ENCODE data around the gene RBM28. TPM values are rescaled to one million over a fixed set of nuclear protein-coding genes. Genes with fewer than 3 reads are reported as not detected.

RBM28 gene
- polyA plus RNA-seq, 1 donor from 2014 or later = 18.9 TPM

DNA sequence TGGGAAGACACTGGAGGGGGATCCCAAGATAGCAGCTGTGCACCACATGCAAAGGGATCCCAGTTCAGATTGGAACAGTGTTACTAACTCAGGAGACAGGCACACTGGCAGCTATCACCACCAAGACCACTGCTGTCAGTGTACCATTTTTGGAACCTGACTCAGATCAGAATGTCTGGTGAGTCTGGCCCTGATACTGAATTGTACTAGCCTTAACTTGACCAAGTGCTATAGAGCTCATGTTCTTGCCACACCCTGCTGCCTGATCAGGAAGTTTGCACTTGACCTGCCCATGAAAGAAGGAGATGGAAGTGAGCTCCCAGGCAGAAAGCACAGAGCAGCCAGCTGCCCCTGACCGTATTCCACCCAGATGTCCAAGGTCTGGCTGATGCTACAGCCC is 22.6 kb upstream of the RBM28 start:
- H2AFZ ChIP-seq (ENCODE audit: low read depth, low read length) = no peak overlapping the region
- no peaks in the 10 kb centered on the region for H3K9me3 ChIP-seq (ENCODE audit: low read length)
- no peaks in the 10 kb centered on the region for H3K36me3 ChIP-seq (ENCODE audit: insufficient read depth, low read length)
- H3K79me2 ChIP-seq (replicated peaks; ENCODE audit: insufficient read depth, low read length) = no peaks in the 10 kb centered on the region
- no peaks in the 10 kb centered on the region for H3F3A ChIP-seq (ENCODE audit: insufficient read depth, low read length, poor library complexity, severe bottlenecking)
- H3K4me2 ChIP-seq (ENCODE audit: low read length) = no peak overlapping the region
- TF ChIP-seq EZH2 (IDR thresholded peaks at IDR 0.05; ENCODE audit: borderline replicate concordance, insufficient read depth, low read length, poor library complexity, severe bottlenecking) (no peak), MXI1 (conservative IDR thresholded peaks at IDR 0.05; ENCODE audit: poor library complexity, severe bottlenecking) (no peak), POLR2AphosphoS5 (IDR thresholded peaks at IDR 0.05) (no peak), RAD21 (conservative IDR thresholded peaks at IDR 0.05) (no peak), TAF1 (IDR thresholded peaks at IDR 0.05; ENCODE audit: low read depth) (no peak), EP300 (conservative IDR thresholded peaks at IDR 0.05; ENCODE audit: poor library complexity, severe bottlenecking) (no peak), SMC3 (conservative IDR thresholded peaks at IDR 0.05; ENCODE audit: poor library complexity) (no peak)
- TF ChIP-seq, protein P1, sequence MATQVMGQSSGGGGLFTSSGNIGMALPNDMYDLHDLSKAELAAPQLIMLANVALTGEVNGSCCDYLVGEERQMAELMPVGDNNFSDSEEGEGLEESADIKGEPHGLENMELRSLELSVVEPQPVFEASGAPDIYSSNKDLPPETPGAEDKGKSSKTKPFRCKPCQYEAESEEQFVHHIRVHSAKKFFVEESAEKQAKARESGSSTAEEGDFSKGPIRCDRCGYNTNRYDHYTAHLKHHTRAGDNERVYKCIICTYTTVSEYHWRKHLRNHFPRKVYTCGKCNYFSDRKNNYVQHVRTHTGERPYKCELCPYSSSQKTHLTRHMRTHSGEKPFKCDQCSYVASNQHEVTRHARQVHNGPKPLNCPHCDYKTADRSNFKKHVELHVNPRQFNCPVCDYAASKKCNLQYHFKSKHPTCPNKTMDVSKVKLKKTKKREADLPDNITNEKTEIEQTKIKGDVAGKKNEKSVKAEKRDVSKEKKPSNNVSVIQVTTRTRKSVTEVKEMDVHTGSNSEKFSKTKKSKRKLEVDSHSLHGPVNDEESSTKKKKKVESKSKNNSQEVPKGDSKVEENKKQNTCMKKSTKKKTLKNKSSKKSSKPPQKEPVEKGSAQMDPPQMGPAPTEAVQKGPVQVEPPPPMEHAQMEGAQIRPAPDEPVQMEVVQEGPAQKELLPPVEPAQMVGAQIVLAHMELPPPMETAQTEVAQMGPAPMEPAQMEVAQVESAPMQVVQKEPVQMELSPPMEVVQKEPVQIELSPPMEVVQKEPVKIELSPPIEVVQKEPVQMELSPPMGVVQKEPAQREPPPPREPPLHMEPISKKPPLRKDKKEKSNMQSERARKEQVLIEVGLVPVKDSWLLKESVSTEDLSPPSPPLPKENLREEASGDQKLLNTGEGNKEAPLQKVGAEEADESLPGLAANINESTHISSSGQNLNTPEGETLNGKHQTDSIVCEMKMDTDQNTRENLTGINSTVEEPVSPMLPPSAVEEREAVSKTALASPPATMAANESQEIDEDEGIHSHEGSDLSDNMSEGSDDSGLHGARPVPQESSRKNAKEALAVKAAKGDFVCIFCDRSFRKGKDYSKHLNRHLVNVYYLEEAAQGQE (IDR thresholded peaks at IDR 0.05; ENCODE audit: borderline replicate concordance) = no peak
- TF ChIP-seq, protein P2, sequence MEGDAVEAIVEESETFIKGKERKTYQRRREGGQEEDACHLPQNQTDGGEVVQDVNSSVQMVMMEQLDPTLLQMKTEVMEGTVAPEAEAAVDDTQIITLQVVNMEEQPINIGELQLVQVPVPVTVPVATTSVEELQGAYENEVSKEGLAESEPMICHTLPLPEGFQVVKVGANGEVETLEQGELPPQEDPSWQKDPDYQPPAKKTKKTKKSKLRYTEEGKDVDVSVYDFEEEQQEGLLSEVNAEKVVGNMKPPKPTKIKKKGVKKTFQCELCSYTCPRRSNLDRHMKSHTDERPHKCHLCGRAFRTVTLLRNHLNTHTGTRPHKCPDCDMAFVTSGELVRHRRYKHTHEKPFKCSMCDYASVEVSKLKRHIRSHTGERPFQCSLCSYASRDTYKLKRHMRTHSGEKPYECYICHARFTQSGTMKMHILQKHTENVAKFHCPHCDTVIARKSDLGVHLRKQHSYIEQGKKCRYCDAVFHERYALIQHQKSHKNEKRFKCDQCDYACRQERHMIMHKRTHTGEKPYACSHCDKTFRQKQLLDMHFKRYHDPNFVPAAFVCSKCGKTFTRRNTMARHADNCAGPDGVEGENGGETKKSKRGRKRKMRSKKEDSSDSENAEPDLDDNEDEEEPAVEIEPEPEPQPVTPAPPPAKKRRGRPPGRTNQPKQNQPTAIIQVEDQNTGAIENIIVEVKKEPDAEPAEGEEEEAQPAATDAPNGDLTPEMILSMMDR (IDR thresholded peaks at IDR 0.05; ENCODE audit: poor library complexity, severe bottlenecking) = no peak
- peaks cover 40% of the 10 kb centered on the region for H3K27me3 ChIP-seq (ENCODE audit: insufficient read depth, low read depth, low read length)
- no peak overlapping the region for H3K9ac ChIP-seq (ENCODE audit: low read length)
- H3K4me3 ChIP-seq (ENCODE audit: low read length) = no peak overlapping the region
- no peaks in the 10 kb centered on the region for H3K9me2 ChIP-seq (ENCODE audit: insufficient read depth, low read length)
- H4K20me1 ChIP-seq (ENCODE audit: insufficient read depth) = no peaks in the 10 kb centered on the region
- H3K27ac ChIP-seq (ENCODE audit: low read length) = no peak overlapping the region

DNA sequence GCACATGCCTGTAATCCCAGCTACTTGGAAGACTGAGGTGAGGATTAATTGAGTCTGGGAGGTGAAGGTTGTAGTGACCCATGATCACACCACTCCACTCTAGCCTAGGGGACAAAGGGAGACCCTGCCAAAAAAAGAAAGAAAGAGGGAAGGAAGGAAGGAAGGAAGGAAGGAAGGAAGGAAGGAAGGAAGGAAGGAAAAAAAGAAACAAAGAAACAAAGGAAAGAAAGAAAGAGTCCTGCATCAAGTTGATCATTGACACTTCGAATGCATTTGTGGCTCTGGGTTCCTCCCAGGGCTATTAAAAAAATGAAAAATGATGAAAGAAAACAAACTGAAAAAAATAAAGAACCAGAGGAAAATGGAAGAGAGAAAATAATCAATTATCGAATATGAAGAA is 21.7 kb upstream of the RBM28 start:
- Histone ChIP-seq H3F3A (ENCODE audit: insufficient read depth, low read length, poor library complexity, severe bottlenecking) (no peaks in the 10 kb centered on the region), H3K9me3 (ENCODE audit: low read length) (no peaks in the 10 kb centered on the region), H3K4me2 (ENCODE audit: low read length) (no peak overlapping the region), H4K20me1 (ENCODE audit: insufficient read depth) (no peaks in the 10 kb centered on the region), H3K27me3 (ENCODE audit: insufficient read depth, low read depth, low read length) (peaks cover 40% of the 10 kb centered on the region), H3K9ac (ENCODE audit: low read length) (no peak overlapping the region), H2AFZ (ENCODE audit: low read depth, low read length) (no peak overlapping the region), H3K4me3 (ENCODE audit: low read length) (no peak overlapping the region), H3K27ac (ENCODE audit: low read length) (no peak overlapping the region), H3K36me3 (ENCODE audit: insufficient read depth, low read length) (no peaks in the 10 kb centered on the region), H3K79me2 (replicated peaks; ENCODE audit: insufficient read depth, low read length) (no peaks in the 10 kb centered on the region), H3K9me2 (ENCODE audit: insufficient read depth, low read length) (no peaks in the 10 kb centered on the region)
- TF ChIP-seq EZH2 (IDR thresholded peaks at IDR 0.05; ENCODE audit: borderline replicate concordance, insufficient read depth, low read length, poor library complexity, severe bottlenecking) = no peak
- TF ChIP-seq POLR2AphosphoS5 (IDR thresholded peaks at IDR 0.05) = no peak

Data from neural cell (in vitro differentiated cells).